ENCODE measurements around the gene OXGR1.

DNA sequence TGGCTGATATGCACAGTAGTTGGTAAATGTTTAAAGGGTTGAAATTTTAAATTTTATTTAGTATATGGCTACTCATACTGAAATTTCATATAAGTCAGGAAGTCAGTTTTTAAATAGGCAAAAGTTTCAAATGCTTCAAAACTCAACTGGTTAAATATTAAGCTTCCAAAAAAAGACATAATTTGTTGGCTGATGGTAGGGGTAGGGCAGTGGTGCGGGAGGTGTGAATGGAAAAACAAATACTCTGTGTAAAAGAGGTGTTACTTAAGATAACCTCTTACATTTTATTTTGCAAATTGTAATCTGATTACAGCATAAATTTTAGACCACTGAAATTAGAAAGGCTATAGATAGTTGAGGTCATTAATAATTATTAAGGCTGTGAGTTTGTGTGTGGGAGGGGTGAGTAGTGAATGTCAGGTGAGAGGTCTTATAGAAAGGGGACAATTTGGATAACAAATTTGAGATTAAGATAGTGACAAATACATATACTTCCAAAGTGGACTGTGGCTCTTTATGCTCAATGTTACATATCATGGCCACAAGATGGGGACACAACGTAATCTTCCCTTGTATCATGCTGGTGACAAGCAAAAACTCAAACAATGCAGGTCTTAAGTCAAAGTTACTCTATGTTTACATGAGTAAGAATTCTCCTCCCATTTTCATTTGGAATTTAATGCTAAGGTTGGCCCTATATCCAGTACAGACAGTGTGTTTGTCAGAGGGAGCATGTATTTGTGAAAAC, 36.6 kb upstream of the OXGR1 start:
- TF ChIP-seq ZNF24 (IDR thresholded peaks at IDR 0.05): no peak
- TF ChIP-seq MEF2A (IDR thresholded peaks at IDR 0.05; ENCODE audit: control insufficient read depth, low read depth, low read length): no peak
- TF ChIP-seq ELF1 (tag; IDR thresholded peaks at IDR 0.05): no peak
- no peak for TF ChIP-seq CREM (IDR thresholded peaks at IDR 0.05; ENCODE audit: low read depth)
- no peak for TF ChIP-seq ZC3H4 (CRISPR knock-in tag; IDR thresholded peaks at IDR 0.05; ENCODE audit: borderline replicate concordance)
- no peak for TF ChIP-seq ZFX (CRISPR knock-in tag; IDR thresholded peaks at IDR 0.05)
- TF ChIP-seq ZBED1 (IDR thresholded peaks at IDR 0.05): no peak
- TF ChIP-seq RBM34 (IDR thresholded peaks at IDR 0.05; ENCODE audit: borderline replicate concordance, insufficient read depth, low read length): no peak
- no peak for TF ChIP-seq MYC (IDR thresholded peaks at IDR 0.05; ENCODE audit: low read depth, low read length)
- TF ChIP-seq MYC (CRISPR knock-in tag; IDR thresholded peaks at IDR 0.05; ENCODE audit: borderline replicate concordance, low read depth): no peak

Measured in K562 (cell line).